OCI-LY7 (cell line): ENCODE measurements around the gene EVI5. TPM values are rescaled to one million over a fixed set of nuclear protein-coding genes. Genes with fewer than 3 reads are reported as not detected.

ENCODE experiments used
- BruUV-seq: library from RNA; stranded (reverse); fragments of 400-500 nt; replicated peaks from 2 replicates; lab custom pipeline; 2021; lab: Mats Ljungman, UMichigan
- CTCF ChIA-PET: fragments of 300-600 bp; sonication (Branson Sonifier 250); formaldehyde crosslinking; loops from one replicate; lab custom pipeline; 2022; ENCODE audit warnings: antibody characterized with exemption; ENCODE audit not compliant: unreplicated experiment; lab: Charles Lee
- POLR2A ChIA-PET: fragments of 300-600 bp; sonication (Branson Sonifier 250); formaldehyde crosslinking; loops from one replicate; lab custom pipeline; 2022; ENCODE audit warnings: antibody characterized with exemption; lab: Charles Lee
- DNase-seq: peaks from one replicate; pipeline ENCODE4 v3.0.0-alpha.2; 2015; ENCODE audit warnings: low spot score
- H2AFZ ChIP-seq: fragments of 200-600 bp; sonication (generic), shearing (Covaris generic); 2 replicates; pipeline ENCODE4 v1.6.1; 2014; ENCODE audit warnings: mild to moderate bottlenecking, antibody characterized with exemption, low read length, moderate library complexity
- H3K27ac ChIP-seq: fragments of 200-600 bp; sonication (generic); 2 replicates; pipeline ENCODE4 v1.5.1; 2014; ENCODE audit warnings: mixed run types, low read depth, mild to moderate bottlenecking, moderate library complexity, low read length, inconsistent platforms; ENCODE audit not compliant: poor library complexity, severe bottlenecking
- H3K36me3 ChIP-seq: fragments of 200-600 bp; sonication (generic); 2 replicates; pipeline ENCODE4 v1.6.1; 2014; ENCODE audit warnings: mild to moderate bottlenecking, antibody characterized with exemption, low read length, moderate library complexity, mixed read lengths; ENCODE audit not compliant: insufficient read depth
- H3K4me1 ChIP-seq: fragments of 200-600 bp; sonication (generic); 2 replicates; pipeline ENCODE4 v1.5.1; 2014; ENCODE audit warnings: mild to moderate bottlenecking, low read length; ENCODE audit not compliant: insufficient read depth, poor library complexity, severe bottlenecking
- H3K4me2 ChIP-seq: fragments of 200-600 bp; sonication (generic); 2 replicates; pipeline ENCODE4 v1.6.1; 2014; ENCODE audit warnings: mild to moderate bottlenecking, low read length
- H3K4me3 ChIP-seq: fragments of 200-600 bp; sonication (generic); 2 replicates; pipeline ENCODE4 v1.5.1; 2014; ENCODE audit warnings: mild to moderate bottlenecking, low read depth, low read length; ENCODE audit not compliant: poor library complexity, severe bottlenecking
- H3K79me2 ChIP-seq: fragments of 200-600 bp; sonication (generic); 2 replicates; pipeline ENCODE4 v1.6.1; 2016; ENCODE audit warnings: low read depth, mild to moderate bottlenecking, low read length, moderate library complexity, mixed read lengths; ENCODE audit not compliant: insufficient read depth
- H3K9me2 ChIP-seq: fragments of 200-600 bp; sonication (generic); 2 replicates; pipeline ENCODE4 v1.6.1; 2016; ENCODE audit warnings: mild to moderate bottlenecking, low read length, mixed read lengths; ENCODE audit not compliant: insufficient read depth
- H3K9me3 ChIP-seq: fragments of 200-600 bp; sonication (generic); 2 replicates; pipeline ENCODE4 v1.6.1; 2014; ENCODE audit warnings: mild to moderate bottlenecking, mixed run types, low read length, mixed read lengths
- H4K20me1 ChIP-seq: fragments of 200-600 bp; sonication (generic); 2 replicates; pipeline ENCODE4 v1.6.1; 2014; ENCODE audit warnings: mild to moderate bottlenecking, antibody characterized with exemption, low read length, moderate library complexity, mixed read lengths; ENCODE audit not compliant: insufficient read depth
- EZH2phosphoT487 ChIP-seq: fragments of 200-600 bp; sonication (generic); IDR thresholded peaks from 2 replicates; pipeline ENCODE4 v1.6.1; 2018; ENCODE audit warnings: low read depth, borderline replicate concordance, mild to moderate bottlenecking, mixed run types, antibody characterized with exemption, low read length, moderate library complexity, mixed read lengths
- intact Hi-C: fragments of 100-400 bp; cut with micrococcal nuclease; formaldehyde crosslinking; loops from one replicate; pipeline ENCODE4 v1.10.0; 2022; ENCODE audit not compliant: unreplicated experiment
- total RNA-seq, 2 experiments: library from RNA; depleted of rRNA in 1 of 2; stranded (reverse); fragments of >200 nt in 1 of 2; shearing (Covaris generic) in 1 of 2; gene quantifications; 2 replicates each; pipeline ENCODE4 v1.2.3, GENCODE V29; 2014 to 2022
- TF ChIP-seq, protein P1 (sequence below): fragments of 200-600 bp; sonication (generic); conservative IDR thresholded peaks from 2 replicates; pipeline ENCODE4 v1.5.1; 2014; ENCODE audit warnings: mild to moderate bottlenecking, antibody characterized with exemption, low read length, moderate library complexity, mixed read lengths

Gene EVI5
- total RNA-seq, 2 experiments from 2014 or later, result 15.1 to 27.8 TPM

DNA sequence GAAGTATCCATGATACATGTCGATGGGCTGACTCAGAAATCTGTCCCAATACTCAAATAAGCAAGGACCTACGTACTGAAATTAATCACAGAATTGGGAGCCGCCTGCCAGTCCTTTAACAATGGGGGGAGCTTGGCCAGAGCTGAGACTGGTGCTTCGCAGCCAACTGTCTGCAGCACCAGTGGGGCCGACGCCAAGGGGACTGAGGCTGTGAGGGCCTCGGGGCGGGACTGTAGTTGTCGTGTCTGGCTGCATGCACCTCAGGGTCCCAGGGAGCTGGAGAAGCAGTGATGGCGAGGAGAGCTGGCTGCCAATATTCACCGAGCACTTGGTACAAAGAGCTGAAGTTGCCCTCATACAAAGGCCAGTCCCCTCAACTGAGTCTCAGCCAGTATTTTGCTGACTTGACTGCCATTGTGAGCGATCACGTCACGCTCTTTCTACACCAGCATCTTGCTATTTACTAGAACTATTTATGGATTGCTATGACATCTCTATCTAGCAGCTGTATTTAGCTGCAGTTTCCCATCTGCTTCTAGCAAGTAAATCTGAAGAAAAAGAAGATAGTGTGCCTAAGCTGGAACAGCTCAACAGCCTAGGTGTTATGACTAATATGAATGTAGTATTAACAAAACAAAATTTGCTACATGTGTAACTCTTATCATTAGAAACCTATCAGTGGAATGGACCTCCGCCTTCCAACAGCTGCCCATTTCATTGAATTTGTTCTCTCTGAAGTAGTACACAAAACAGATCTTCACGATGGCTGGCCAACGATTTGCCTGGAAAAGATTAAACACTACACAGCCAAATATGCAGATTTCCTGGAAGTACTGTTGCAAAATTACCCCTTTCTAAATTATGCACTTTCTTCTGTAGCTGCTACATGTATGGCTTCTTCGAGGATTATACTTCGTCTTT lies 29.1 kb downstream of the EVI5 start:
- POLR2A ChIA-PET, result interaction anchor here (0.6 to 1.0 kb wide), 4 partner anchors 18 to 305 kb away, joined by 3 to 6 read pairs (median 4); no protein-coding TSS in a partner anchor
- no peak overlapping the region for H3K4me2 ChIP-seq
- intact Hi-C loops, result no loop called here

DNA sequence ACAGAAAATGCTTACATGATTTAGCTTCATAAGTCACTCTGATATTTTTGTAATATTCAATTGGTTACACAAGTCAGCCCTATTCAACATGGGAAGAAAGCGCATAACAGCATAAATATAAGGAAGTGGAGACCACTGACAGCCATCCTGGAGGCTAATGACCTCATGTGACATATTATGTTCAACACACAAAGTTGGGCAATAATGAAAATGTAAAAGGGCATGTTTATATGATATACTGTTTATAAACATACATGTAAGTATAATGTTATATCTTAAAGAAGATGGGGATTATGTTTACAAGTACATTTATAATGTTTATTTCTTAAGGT lies 30.2 kb downstream of the EVI5 start:
- POLR2A ChIA-PET, result interaction anchor here (0.6 to 1.8 kb wide), 4 partner anchors 14 to 304 kb away, joined by 3 to 6 read pairs (median 4); no protein-coding TSS in a partner anchor
- Histone ChIP-seq H3K79me2 (no peaks in the 10 kb centered on the region; the same call in 1 of the 2 replicates), H3K36me3 (no peaks in the 10 kb centered on the region), H3K4me3 (no peak overlapping the region), H2AFZ (no peak overlapping the region), H3K9me3 (no peaks in the 10 kb centered on the region), H3K9me2 (no peaks in the 10 kb centered on the region), H4K20me1 (no peaks in the 10 kb centered on the region), H3K27ac (no peak overlapping the region), H3K4me2 (no peak overlapping the region), H3K4me1 (no peaks in the 10 kb centered on the region)
- TF ChIP-seq EZH2phosphoT487, result no peak
- TF ChIP-seq, protein P1, sequence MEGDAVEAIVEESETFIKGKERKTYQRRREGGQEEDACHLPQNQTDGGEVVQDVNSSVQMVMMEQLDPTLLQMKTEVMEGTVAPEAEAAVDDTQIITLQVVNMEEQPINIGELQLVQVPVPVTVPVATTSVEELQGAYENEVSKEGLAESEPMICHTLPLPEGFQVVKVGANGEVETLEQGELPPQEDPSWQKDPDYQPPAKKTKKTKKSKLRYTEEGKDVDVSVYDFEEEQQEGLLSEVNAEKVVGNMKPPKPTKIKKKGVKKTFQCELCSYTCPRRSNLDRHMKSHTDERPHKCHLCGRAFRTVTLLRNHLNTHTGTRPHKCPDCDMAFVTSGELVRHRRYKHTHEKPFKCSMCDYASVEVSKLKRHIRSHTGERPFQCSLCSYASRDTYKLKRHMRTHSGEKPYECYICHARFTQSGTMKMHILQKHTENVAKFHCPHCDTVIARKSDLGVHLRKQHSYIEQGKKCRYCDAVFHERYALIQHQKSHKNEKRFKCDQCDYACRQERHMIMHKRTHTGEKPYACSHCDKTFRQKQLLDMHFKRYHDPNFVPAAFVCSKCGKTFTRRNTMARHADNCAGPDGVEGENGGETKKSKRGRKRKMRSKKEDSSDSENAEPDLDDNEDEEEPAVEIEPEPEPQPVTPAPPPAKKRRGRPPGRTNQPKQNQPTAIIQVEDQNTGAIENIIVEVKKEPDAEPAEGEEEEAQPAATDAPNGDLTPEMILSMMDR, result no peak
- intact Hi-C loops, result no loop called here
- no TSS peak for BruUV-seq
- no peak for DNase-seq
- CTCF ChIA-PET, result no interaction called here

More for the DNA sequence above, 29.1 kb downstream of the EVI5 start:
- TF ChIP-seq EZH2phosphoT487, result no peak
- TF ChIP-seq, protein P1, result no peak
- Histone ChIP-seq H4K20me1 (no peaks in the 10 kb centered on the region), H3K4me1 (no peaks in the 10 kb centered on the region), H3K36me3 (no peaks in the 10 kb centered on the region), H3K79me2 (no peaks in the 10 kb centered on the region; the same call in 1 of the 2 replicates), H2AFZ (no peak overlapping the region), H3K9me2 (no peaks in the 10 kb centered on the region), H3K9me3 (no peaks in the 10 kb centered on the region), H3K27ac (no peak overlapping the region), H3K4me3 (no peak overlapping the region)
- no TSS peak for BruUV-seq
- no peak for DNase-seq
- CTCF ChIA-PET, result no interaction called here
